ENCODE data around the gene HS3ST4. TPM values are rescaled to one million over a fixed set of nuclear protein-coding genes. Genes with fewer than 3 reads are reported as not detected.

Gene HS3ST4
- total and polyA plus RNA-seq, 2 of the 4 experiments (the other 2 are of a cell fraction): not detected

DNA sequence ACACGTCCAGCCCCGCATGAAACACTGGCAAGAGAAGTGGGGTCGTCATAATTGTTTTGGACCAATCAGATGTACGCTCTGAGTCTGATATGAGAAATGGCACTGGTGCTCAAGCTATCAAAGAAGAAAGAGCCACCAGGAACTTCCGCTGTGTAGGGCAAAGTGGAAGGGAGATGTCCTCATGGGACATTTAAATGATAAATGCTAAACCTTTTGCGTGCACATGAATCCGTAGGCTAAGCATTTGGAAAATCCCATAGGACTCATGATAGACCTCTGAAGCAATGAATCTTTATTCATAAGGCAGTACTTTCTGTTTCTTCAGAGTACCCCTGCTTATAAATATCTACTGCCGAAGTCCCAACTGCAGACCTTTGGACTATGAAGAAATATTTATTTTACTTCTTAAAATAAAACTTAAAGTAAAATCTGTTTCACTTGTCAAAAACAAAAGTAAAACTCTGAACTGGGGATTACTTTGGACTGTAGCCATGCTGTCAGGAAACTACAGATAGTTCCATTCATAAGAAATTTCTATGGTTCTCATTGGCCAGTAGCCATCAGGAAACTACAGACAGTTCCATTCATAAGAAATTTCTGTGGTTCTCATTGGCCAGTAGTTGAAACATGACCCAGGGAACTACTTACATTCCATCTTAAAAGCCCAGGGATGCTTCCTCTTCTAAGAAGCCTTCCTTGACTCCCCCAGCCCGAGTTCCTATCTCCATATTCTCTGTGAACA lies 335.1 kb downstream of the HS3ST4 start:
- Histone ChIP-seq H3K36me3 (ENCODE audit: control insufficient read depth, insufficient read depth, low read length) (no peaks in the 10 kb centered on the region), H3K56ac (ENCODE audit: extremely low read depth, insufficient read depth, low read length) (no peak overlapping the region), H3K27ac (ENCODE audit: insufficient read depth, low read length) (no peak overlapping the region), H2BK20ac (ENCODE audit: low read depth, low read length) (no peak overlapping the region), H3K9me1 (ENCODE audit: insufficient read depth, low read length) (no peaks in the 10 kb centered on the region), H3K79me1 (ENCODE audit: low read depth in 1 of 2, low read length in 2 of 2) (no peaks in the 10 kb centered on the region), H2BK5ac (ENCODE audit: low read depth, low read length, poor library complexity, severe bottlenecking) (no peak overlapping the region), H4K91ac (ENCODE audit: insufficient read depth, low read depth, low read length) (no peak overlapping the region), H3K4ac (ENCODE audit: low read depth, low read length) (no peak overlapping the region), H4K20me1 (ENCODE audit: insufficient read depth, low read length) (no peaks in the 10 kb centered on the region), H3K27me3 (ENCODE audit: control insufficient read depth, insufficient read depth, low read length) (no peaks in the 10 kb centered on the region), H3K4me1 (ENCODE audit: control insufficient read depth, insufficient read depth, low read length) (no peaks in the 10 kb centered on the region), H3K4me2 (ENCODE audit: low read depth, low read length) (no peak overlapping the region), H3K18ac (ENCODE audit: low read depth, low read length) (no peak overlapping the region), H2AFZ (replicated peaks; ENCODE audit: low read length, poor library complexity) (no peak overlapping the region), H4K5ac (ENCODE audit: low read depth, low read length) (no peak overlapping the region), H4K8ac (ENCODE audit: low read depth in 2 of 2, low read length in 2 of 2) (no peak overlapping the region), H3K23ac (ENCODE audit: low read depth, low read length) (no peak overlapping the region), H3K9ac (ENCODE audit: low read depth, low read length) (no peak overlapping the region), H2AK9ac (replicated peaks; ENCODE audit: low read depth, low read length, poor library complexity) (no peak overlapping the region), H3K9me3 (ENCODE audit: control insufficient read depth, insufficient read depth, low read length) (peaks cover 17% of the 10 kb centered on the region), H2BK15ac (ENCODE audit: low read depth, low read length) (no peak overlapping the region), H3K14ac (replicated peaks; ENCODE audit: low read depth, low read length) (no peak overlapping the region), H2AK5ac (ENCODE audit: low read depth, low read length) (no peak overlapping the region), H3K4me3 (ENCODE audit: insufficient read depth, low read depth, low read length) (no peak overlapping the region), H2BK120ac (ENCODE audit: low read depth, low read length) (no peak overlapping the region)
- BruUV-seq (replicated peaks): no TSS peak
- 80% methylated on average over 1 of the region's 9 CpGs; no CpG with 5 or more reads in 1 of the 2 experiments for WGBS, 2 experiments (ENCODE audit: extremely low coverage in 2 of 2, insufficient read length in 1 of 2)
- dilution Hi-C loops (cut with HindIII; ENCODE audit: low sequenced_read_pairs, unreplicated experiment) (no loop called here), intact Hi-C loops (cut with micrococcal nuclease) (no loop called here), in situ Hi-C loops (cut with MboI; ENCODE audit: low sequenced_read_pairs) (no loop called here)
- ATAC-seq (ENCODE audit: low read depth) (no peak), DNase-seq (no peak)
- TF ChIP-seq POLR2A (IDR thresholded peaks at IDR 0.05; ENCODE audit: low read depth, low read length) (no peak), MXI1 (IDR thresholded peaks at IDR 0.05; ENCODE audit: borderline replicate concordance, low read depth, low read length) (no peak), RFX5 (IDR thresholded peaks at IDR 0.05; ENCODE audit: low read depth, low read length) (no peak), FOS (IDR thresholded peaks at IDR 0.05; ENCODE audit: low read depth, low read length) (no peak), SMC3 (IDR thresholded peaks at IDR 0.05; ENCODE audit: low read depth, low read length) (no peak), RCOR1 (IDR thresholded peaks at IDR 0.05; ENCODE audit: insufficient replicate concordance, low read length) (no peak), NFE2L2 (IDR thresholded peaks at IDR 0.05; ENCODE audit: low read depth, low read length) (no peak), MAZ (IDR thresholded peaks at IDR 0.05; ENCODE audit: borderline replicate concordance, low read depth, low read length) (no peak), CEBPB (IDR thresholded peaks at IDR 0.05; ENCODE audit: low read depth, low read length) (no peak), MAFK (IDR thresholded peaks at IDR 0.05; ENCODE audit: low read depth, low read length) (no peak), RAD21 (IDR thresholded peaks at IDR 0.05; ENCODE audit: low read length) (no peak), CHD1 (IDR thresholded peaks at IDR 0.05; ENCODE audit: low read depth, low read length) (no peak), BHLHE40 (IDR thresholded peaks at IDR 0.05; ENCODE audit: low read depth, low read length) (no peak)
- TF ChIP-seq, protein P1, sequence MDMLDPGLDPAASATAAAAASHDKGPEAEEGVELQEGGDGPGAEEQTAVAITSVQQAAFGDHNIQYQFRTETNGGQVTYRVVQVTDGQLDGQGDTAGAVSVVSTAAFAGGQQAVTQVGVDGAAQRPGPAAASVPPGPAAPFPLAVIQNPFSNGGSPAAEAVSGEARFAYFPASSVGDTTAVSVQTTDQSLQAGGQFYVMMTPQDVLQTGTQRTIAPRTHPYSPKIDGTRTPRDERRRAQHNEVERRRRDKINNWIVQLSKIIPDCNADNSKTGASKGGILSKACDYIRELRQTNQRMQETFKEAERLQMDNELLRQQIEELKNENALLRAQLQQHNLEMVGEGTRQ (IDR thresholded peaks at IDR 0.05; ENCODE audit: low read depth, low read length): no peak
- TF ChIP-seq, protein P2, sequence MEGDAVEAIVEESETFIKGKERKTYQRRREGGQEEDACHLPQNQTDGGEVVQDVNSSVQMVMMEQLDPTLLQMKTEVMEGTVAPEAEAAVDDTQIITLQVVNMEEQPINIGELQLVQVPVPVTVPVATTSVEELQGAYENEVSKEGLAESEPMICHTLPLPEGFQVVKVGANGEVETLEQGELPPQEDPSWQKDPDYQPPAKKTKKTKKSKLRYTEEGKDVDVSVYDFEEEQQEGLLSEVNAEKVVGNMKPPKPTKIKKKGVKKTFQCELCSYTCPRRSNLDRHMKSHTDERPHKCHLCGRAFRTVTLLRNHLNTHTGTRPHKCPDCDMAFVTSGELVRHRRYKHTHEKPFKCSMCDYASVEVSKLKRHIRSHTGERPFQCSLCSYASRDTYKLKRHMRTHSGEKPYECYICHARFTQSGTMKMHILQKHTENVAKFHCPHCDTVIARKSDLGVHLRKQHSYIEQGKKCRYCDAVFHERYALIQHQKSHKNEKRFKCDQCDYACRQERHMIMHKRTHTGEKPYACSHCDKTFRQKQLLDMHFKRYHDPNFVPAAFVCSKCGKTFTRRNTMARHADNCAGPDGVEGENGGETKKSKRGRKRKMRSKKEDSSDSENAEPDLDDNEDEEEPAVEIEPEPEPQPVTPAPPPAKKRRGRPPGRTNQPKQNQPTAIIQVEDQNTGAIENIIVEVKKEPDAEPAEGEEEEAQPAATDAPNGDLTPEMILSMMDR (conservative IDR thresholded peaks at IDR 0.05; ENCODE audit: low read depth, low read length): no peak
- TF ChIP-seq, protein P3, sequence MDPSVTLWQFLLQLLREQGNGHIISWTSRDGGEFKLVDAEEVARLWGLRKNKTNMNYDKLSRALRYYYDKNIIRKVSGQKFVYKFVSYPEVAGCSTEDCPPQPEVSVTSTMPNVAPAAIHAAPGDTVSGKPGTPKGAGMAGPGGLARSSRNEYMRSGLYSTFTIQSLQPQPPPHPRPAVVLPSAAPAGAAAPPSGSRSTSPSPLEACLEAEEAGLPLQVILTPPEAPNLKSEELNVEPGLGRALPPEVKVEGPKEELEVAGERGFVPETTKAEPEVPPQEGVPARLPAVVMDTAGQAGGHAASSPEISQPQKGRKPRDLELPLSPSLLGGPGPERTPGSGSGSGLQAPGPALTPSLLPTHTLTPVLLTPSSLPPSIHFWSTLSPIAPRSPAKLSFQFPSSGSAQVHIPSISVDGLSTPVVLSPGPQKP (IDR thresholded peaks at IDR 0.05; ENCODE audit: borderline replicate concordance, low read depth, low read length): no peak
- CTCF ChIA-PET: no interaction called here
- POLR2A ChIA-PET (ENCODE audit: unreplicated experiment): no interaction called here

All from IMR-90 (cell line).